Activated CD8-positive, alpha-beta memory T cell treated with anti-CD3 and anti-CD28 coated beads, Interleukin-2, amount 10 ng/mL, durations not matched to agents 7 days and 5 days (primary cell): Measurements from ENCODE around the gene VEGFB. TPM values are rescaled to one million over a fixed set of nuclear protein-coding genes. Genes with fewer than 3 reads are reported as not detected.
A peak's percentile ranks its signal among the peaks of the same experiment; 100 is the strongest.

Experiments used
- ATAC-seq: fragments of 150-1000 bp; cut with Tn5 transposase; one replicate; pipeline ENCODE4 v1.10.0; 2021; ENCODE audit warnings: moderate library complexity
- CTCF ChIA-PET: fragments of 350-600 bp; sonication (Branson Sonifier 250); formaldehyde crosslinking; loops from one replicate; lab custom pipeline; 2021; ENCODE audit warnings: antibody characterized with exemption; lab: Charles Lee
- DNase-seq: peaks from one replicate; pipeline ENCODE4 v3.0.0-alpha.2; 2020
- H3K27ac Mint-ChIP-seq: one replicate; pipeline ENCODE4 v1.8.0; 2021; ENCODE audit warnings: mild to moderate bottlenecking, mixed read lengths
- H3K27me3 Mint-ChIP-seq: one replicate; pipeline ENCODE4 v1.8.0; 2021; ENCODE audit warnings: mixed read lengths
- H3K36me3 Mint-ChIP-seq: one replicate; pipeline ENCODE4 v1.8.0; 2021; ENCODE audit warnings: mild to moderate bottlenecking, mixed read lengths
- H3K4me1 Mint-ChIP-seq: one replicate; pipeline ENCODE4 v1.8.0; 2021; ENCODE audit warnings: mixed read lengths
- H3K4me3 Mint-ChIP-seq: one replicate; pipeline ENCODE4 v1.8.0; 2021; ENCODE audit warnings: mild to moderate bottlenecking, moderate library complexity, mixed read lengths
- H3K9me3 Mint-ChIP-seq: one replicate; pipeline ENCODE4 v1.8.0; 2022; ENCODE audit warnings: low read depth, mixed read lengths
- total RNA-seq, 2 experiments: library from RNA; stranded (reverse); gene quantifications; one replicate each; pipeline ENCODE4 v1.2.3, GENCODE V29; 2021

Gene VEGFB
- total RNA-seq, 2 experiments from 2014 or later = 53.4 to 54.8 TPM

GRCh38 chr11:64246871-64247728 is 12.7 kb downstream of the VEGFB start, which contains the start of gene PPP1R14B:
PPP1R14B (minus strand) TSS chr11:64246943; CDS start chr11:64246673, 270 bp downstream.
- Mint-ChIP-seq H3K4me1 (peaks cover 39% of the 10 kb centered on the region), H3K36me3 (no peaks in the 10 kb centered on the region), H3K27me3 (no peaks in the 10 kb centered on the region), H3K4me3 (peak within 1 kb of the TSS; percentile 83), H3K27ac (peak within 1 kb of the TSS; percentile 90), H3K9me3 (no peaks in the 10 kb centered on the region)
- DNase-seq = peak; percentile 87
- CTCF ChIA-PET = interaction anchor here (1.8 to 12.3 kb wide), 7 partner anchors 21 to 85 kb away, joined by 8 to 146 read pairs (median 14); partner anchors contain the start of genes BAD, CATSPERZ, ESRRA and FERMT3
- peak; percentile 65 for ATAC-seq

- no peaks in the 10 kb centered on the region for H3K36me3 Mint-ChIP-seq
- H3K27ac Mint-ChIP-seq = no peak overlapping the region
- ATAC-seq = no peak
- peaks cover 34% of the 10 kb centered on the region for H3K4me1 Mint-ChIP-seq
- CTCF ChIA-PET = interaction anchor here (2.9 to 12.3 kb wide), 6 partner anchors 7 to 56 kb away, joined by 14 to 146 read pairs (median 28); partner anchors contain the start of genes CATSPERZ, ESRRA, FERMT3 and FKBP2
- H3K27me3 Mint-ChIP-seq = no peaks in the 10 kb centered on the region
- DNase-seq = no peak
- no peaks in the 10 kb centered on the region for H3K9me3 Mint-ChIP-seq
- peak overlapping the region; percentile 79 for H3K4me3 Mint-ChIP-seq
Measured at GRCh38 chr11:64247729-64248531, 13.5 kb downstream of the VEGFB start.

- H3K4me3 Mint-ChIP-seq = no peak overlapping the region
- no peaks in the 10 kb centered on the region for H3K36me3 Mint-ChIP-seq
- CTCF ChIA-PET = interaction anchor here (1.4 to 12.3 kb wide), 4 partner anchors 7 to 55 kb away, joined by 3 to 146 read pairs (median 52); partner anchors contain the start of genes CATSPERZ, ESRRA and FKBP2
- no peaks in the 10 kb centered on the region for H3K9me3 Mint-ChIP-seq
- no peaks in the 10 kb centered on the region for H3K27me3 Mint-ChIP-seq
- H3K27ac Mint-ChIP-seq = no peak overlapping the region
- H3K4me1 Mint-ChIP-seq = peaks cover 33% of the 10 kb centered on the region
- no peak for DNase-seq
- ATAC-seq = no peak
Measured at GRCh38 chr11:64248578-64248977, 14.2 kb downstream of the VEGFB start.

GRCh38 chr11:64249038-64249437 is 14.7 kb downstream of the VEGFB start:
- no peak overlapping the region for H3K4me3 Mint-ChIP-seq
- ATAC-seq = no peak
- H3K27me3 Mint-ChIP-seq = no peaks in the 10 kb centered on the region
- no peak overlapping the region for H3K27ac Mint-ChIP-seq
- peaks cover 33% of the 10 kb centered on the region for H3K4me1 Mint-ChIP-seq
- CTCF ChIA-PET = interaction anchor here (0.9 to 12.3 kb wide), 7 partner anchors 8 to 82 kb away, joined by 3 to 146 read pairs (median 37); partner anchors contain the start of genes CATSPERZ, ESRRA, FERMT3 and FKBP2
- DNase-seq = no peak
- no peaks in the 10 kb centered on the region for H3K36me3 Mint-ChIP-seq
- no peaks in the 10 kb centered on the region for H3K9me3 Mint-ChIP-seq

- Mint-ChIP-seq H3K9me3 (no peaks in the 10 kb centered on the region), H3K4me1 (peaks cover 33% of the 10 kb centered on the region), H3K27me3 (no peaks in the 10 kb centered on the region), H3K4me3 (no peak overlapping the region), H3K36me3 (no peaks in the 10 kb centered on the region), H3K27ac (no peak overlapping the region)
- CTCF ChIA-PET = interaction anchor here (0.6 to 12.3 kb wide), 18 partner anchors 9 to 82 kb away, joined by 3 to 146 read pairs (median 6); partner anchors contain the start of genes CATSPERZ, ESRRA, FERMT3 and FKBP2
- ATAC-seq (no peak), DNase-seq (no peak)
Measured at GRCh38 chr11:64249563-64250414, 15.4 kb downstream of the VEGFB start.

- H3K36me3 Mint-ChIP-seq = peaks cover 2% of the 10 kb centered on the region
- CTCF ChIA-PET = interaction anchor here (0.8 to 12.3 kb wide), 19 partner anchors 8 to 82 kb away, joined by 3 to 146 read pairs (median 7); partner anchors contain the start of genes BAD, CATSPERZ, ESRRA and FERMT3
Measured at GRCh38 chr11:64250415-64251015, 16.1 kb downstream of the VEGFB start.

GRCh38 chr11:64251016-64251752 is 16.8 kb downstream of the VEGFB start, which contains the start of gene PLCB3:
PLCB3 (plus strand) TSS chr11:64251530; CDS start chr11:64251650, 120 bp downstream.
- peak; percentile 71 for ATAC-seq
- H3K4me3 Mint-ChIP-seq = peak within 1 kb of the TSS; percentile 89
- peaks cover 2% of the 10 kb centered on the region for H3K36me3 Mint-ChIP-seq
- H3K27ac Mint-ChIP-seq = peak within 1 kb of the TSS; percentile 72
- CTCF ChIA-PET = interaction anchor here (0.8 to 12.3 kb wide), 18 partner anchors 9 to 81 kb away, joined by 3 to 146 read pairs (median 8); partner anchors contain the start of genes BAD, CATSPERZ, ESRRA and FERMT3
- peak; percentile 68 for DNase-seq
- no peaks in the 10 kb centered on the region for H3K9me3 Mint-ChIP-seq
- H3K27me3 Mint-ChIP-seq = no peaks in the 10 kb centered on the region
- peaks cover 29% of the 10 kb centered on the region for H3K4me1 Mint-ChIP-seq

More at GRCh38 chr11:64250415-64251015, 16.1 kb downstream of the VEGFB start:
- no peaks in the 10 kb centered on the region for H3K27me3 Mint-ChIP-seq
- DNase-seq = no peak
- no peaks in the 10 kb centered on the region for H3K9me3 Mint-ChIP-seq
- no peak for ATAC-seq
- H3K4me1 Mint-ChIP-seq = peaks cover 29% of the 10 kb centered on the region
- H3K4me3 Mint-ChIP-seq = peak overlapping the region; percentile 76
- no peak overlapping the region for H3K27ac Mint-ChIP-seq

GRCh38 chr11:64251753-64252002 is 17.3 kb downstream of the VEGFB start:
- no peaks in the 10 kb centered on the region for H3K27me3 Mint-ChIP-seq
- ATAC-seq (no peak), DNase-seq (no peak)
- peak overlapping the region; percentile 69 for H3K27ac Mint-ChIP-seq
- no peaks in the 10 kb centered on the region for H3K9me3 Mint-ChIP-seq
- CTCF ChIA-PET = interaction anchor here (1.0 to 12.3 kb wide), 13 partner anchors 9 to 81 kb away, joined by 4 to 146 read pairs (median 12); partner anchors contain the start of genes BAD, CATSPERZ, ESRRA and FERMT3
- peaks cover 29% of the 10 kb centered on the region for H3K4me1 Mint-ChIP-seq
- peak overlapping the region; percentile 89 for H3K4me3 Mint-ChIP-seq
- H3K36me3 Mint-ChIP-seq = peaks cover 2% of the 10 kb centered on the region

GRCh38 chr11:64252003-64252872 is 17.9 kb downstream of the VEGFB start:
- peaks cover 26% of the 10 kb centered on the region for H3K4me1 Mint-ChIP-seq
- peaks cover 2% of the 10 kb centered on the region for H3K36me3 Mint-ChIP-seq
- peak overlapping the region; percentile 69 for H3K27ac Mint-ChIP-seq
- no peaks in the 10 kb centered on the region for H3K27me3 Mint-ChIP-seq
- H3K9me3 Mint-ChIP-seq = no peaks in the 10 kb centered on the region
- CTCF ChIA-PET = interaction anchor here (0.6 to 12.3 kb wide), 13 partner anchors 8 to 536 kb away, joined by 3 to 146 read pairs (median 12); partner anchors contain the start of genes BAD, CATSPERZ, ESRRA and FERMT3
- peak overlapping the region; percentile 89 for H3K4me3 Mint-ChIP-seq
- ATAC-seq (no peak), DNase-seq (no peak)

- H3K9me3 Mint-ChIP-seq = no peaks in the 10 kb centered on the region
- no peak overlapping the region for H3K27ac Mint-ChIP-seq
- peaks cover 23% of the 10 kb centered on the region for H3K4me1 Mint-ChIP-seq
- ATAC-seq = no peak
- H3K27me3 Mint-ChIP-seq = no peaks in the 10 kb centered on the region
- no peak for DNase-seq
- CTCF ChIA-PET = interaction anchor here (1.1 to 4.7 kb wide), 6 partner anchors 11 to 48 kb away, joined by 5 to 68 read pairs (median 19); partner anchors contain the start of genes BAD, FKBP2 and GPR137
- H3K36me3 Mint-ChIP-seq = peaks cover 4% of the 10 kb centered on the region
- H3K4me3 Mint-ChIP-seq = no peak overlapping the region
Measured at GRCh38 chr11:64253043-64253442, 18.7 kb downstream of the VEGFB start.
